ENCODE measurements around the gene NLK.
"Not testable (repeated sequence)": the region's sequence is repeated elsewhere in the genome, so short reads cannot be mapped to it uniquely, and the experiment has no call there.

Gene NLK

DNA sequence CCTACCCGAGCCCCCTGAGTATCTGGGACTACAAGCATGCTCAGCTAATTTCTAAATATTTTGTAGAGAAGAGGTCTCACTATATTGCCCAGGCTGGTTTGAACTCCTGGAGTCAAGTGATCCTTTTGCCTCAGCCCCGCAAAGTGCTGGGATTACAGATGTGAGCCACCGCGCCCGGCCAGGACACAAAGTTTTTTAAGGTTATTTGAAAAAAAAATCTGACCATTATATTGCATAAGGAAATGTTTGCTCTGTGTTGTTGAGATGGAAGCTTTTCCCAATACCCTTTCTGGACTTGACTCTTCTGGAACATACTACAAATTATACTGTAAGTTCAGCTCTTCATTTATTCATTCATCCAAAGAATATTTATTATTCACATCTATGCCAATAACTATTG lies 143.2 kb downstream of the NLK start:
- no peak for TF ChIP-seq POLR2AphosphoS5 (IDR thresholded peaks at IDR 0.05; ENCODE audit: low read depth, low read length)
- no peak for TF ChIP-seq POLR2A (IDR thresholded peaks at IDR 0.05; ENCODE audit: low read depth, low read length)
- no peak for TF ChIP-seq TAF1 (IDR thresholded peaks at IDR 0.05; ENCODE audit: borderline replicate concordance, low read depth, low read length)
- FAIRE-seq (no peak), DNase-seq (ENCODE audit: insufficient read length) (no peak)

DNA sequence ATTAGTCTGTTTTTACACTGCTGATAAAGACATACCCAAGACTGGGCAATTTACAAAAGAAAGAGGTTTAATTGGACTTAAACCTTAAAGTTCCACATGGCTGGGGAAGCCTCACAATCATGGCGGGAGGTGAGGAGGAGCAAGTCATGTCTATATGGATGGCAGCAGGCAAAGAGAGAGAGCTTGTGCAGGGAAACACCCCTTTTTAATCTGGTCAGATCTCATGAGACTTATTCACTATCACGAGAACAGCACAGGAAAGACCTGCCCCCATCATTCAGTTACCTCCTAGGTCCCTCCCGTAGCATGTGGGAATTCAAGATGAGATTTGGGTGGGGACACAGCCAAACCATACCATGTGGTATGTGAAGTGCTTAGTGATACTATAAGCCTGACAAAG lies 144.0 kb downstream of the NLK start:
- FAIRE-seq; DNase-seq (ENCODE audit: insufficient read length): not testable (repeated sequence)

DNA sequence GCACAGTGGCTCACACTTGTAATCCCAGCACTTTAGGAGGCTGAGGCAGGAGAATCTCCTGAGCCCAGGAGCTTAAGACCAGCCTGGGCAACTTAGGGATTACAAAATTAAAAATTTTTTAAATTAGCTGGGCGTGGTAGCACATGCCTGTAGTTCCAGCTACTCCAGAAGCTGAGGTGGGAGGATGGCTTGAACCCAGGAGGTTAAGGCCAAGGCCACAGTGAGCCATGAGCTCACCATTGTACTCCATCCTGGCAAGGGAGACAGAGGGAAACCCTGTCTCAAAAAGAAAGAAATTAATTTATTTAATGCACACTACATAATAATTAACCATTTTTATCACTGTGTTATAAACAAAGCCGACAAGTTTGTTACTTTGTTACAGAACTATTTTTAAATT lies 145.5 kb downstream of the NLK start:
- DNase-seq (ENCODE audit: insufficient read length) (no peak), FAIRE-seq (no peak)
- TF ChIP-seq POLR2A (IDR thresholded peaks at IDR 0.05; ENCODE audit: low read depth, low read length) (no peak), POLR2AphosphoS5 (IDR thresholded peaks at IDR 0.05; ENCODE audit: low read depth, low read length) (no peak), TAF1 (IDR thresholded peaks at IDR 0.05; ENCODE audit: borderline replicate concordance, low read depth, low read length) (no peak)

GRCh38 chr17:28188841-28189263 lies 146.4 kb downstream of the NLK start:
- DNase-seq (ENCODE audit: insufficient read length) (no peak), FAIRE-seq (no peak)
- TF ChIP-seq POLR2A (IDR thresholded peaks at IDR 0.05; ENCODE audit: low read depth, low read length) (no peak), POLR2AphosphoS5 (IDR thresholded peaks at IDR 0.05; ENCODE audit: low read depth, low read length) (no peak), TAF1 (IDR thresholded peaks at IDR 0.05; ENCODE audit: borderline replicate concordance, low read depth, low read length) (no peak)

GRCh38 chr17:28189667-28190066 lies 147.2 kb downstream of the NLK start:
- DNase-seq (ENCODE audit: insufficient read length) (no peak), FAIRE-seq (no peak)
- TF ChIP-seq TAF1 (IDR thresholded peaks at IDR 0.05; ENCODE audit: borderline replicate concordance, low read depth, low read length): no peak
- no peak for TF ChIP-seq POLR2A (IDR thresholded peaks at IDR 0.05; ENCODE audit: low read depth, low read length)
- no peak for TF ChIP-seq POLR2AphosphoS5 (IDR thresholded peaks at IDR 0.05; ENCODE audit: low read depth, low read length)

DNA sequence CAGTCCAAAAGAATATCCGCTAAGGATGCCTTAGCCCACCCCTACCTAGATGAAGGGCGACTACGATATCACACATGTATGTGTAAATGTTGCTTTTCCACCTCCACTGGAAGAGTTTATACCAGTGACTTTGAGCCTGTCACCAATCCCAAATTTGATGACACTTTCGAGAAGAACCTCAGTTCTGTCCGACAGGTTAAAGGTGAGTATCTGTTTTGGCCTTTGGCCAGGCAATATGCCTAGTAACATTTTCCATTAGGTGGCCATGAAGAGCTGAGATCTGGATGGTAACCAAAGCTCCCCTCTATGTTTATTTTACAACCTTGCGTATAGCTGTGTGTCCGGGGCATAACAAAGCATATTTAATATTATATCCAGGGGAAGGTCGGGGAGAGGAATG lies 148.5 kb downstream of the NLK start:
- no peak for DNase-seq (ENCODE audit: insufficient read length)
- no peak for TF ChIP-seq POLR2A (IDR thresholded peaks at IDR 0.05; ENCODE audit: low read depth, low read length)
- TF ChIP-seq TAF1 (IDR thresholded peaks at IDR 0.05; ENCODE audit: borderline replicate concordance, low read depth, low read length): no peak
- FAIRE-seq: no peak

DNA sequence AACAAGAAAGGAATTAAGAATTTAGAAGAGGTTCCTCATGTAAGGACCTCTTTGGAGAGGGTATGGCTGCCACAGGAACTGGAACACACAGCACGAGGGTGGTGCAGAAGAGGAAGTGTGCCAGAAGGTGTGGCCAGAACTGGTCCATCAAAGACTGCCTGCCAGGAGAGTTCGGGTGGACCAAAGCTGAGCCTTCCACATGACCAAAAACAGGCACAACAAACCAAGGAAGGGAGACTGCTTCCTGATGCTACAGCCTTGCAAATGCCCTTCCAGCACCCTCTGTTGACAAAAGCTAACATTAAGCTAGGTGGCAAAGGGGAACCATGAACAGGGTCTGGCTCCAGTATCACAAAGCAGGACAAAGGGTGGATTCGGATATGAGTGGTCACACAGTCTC lies 150.8 kb downstream of the NLK start:
- no peak for TF ChIP-seq POLR2AphosphoS5 (IDR thresholded peaks at IDR 0.05; ENCODE audit: low read depth, low read length)
- TF ChIP-seq POLR2A (IDR thresholded peaks at IDR 0.05; ENCODE audit: low read depth, low read length): no peak
- no peak for TF ChIP-seq TAF1 (IDR thresholded peaks at IDR 0.05; ENCODE audit: borderline replicate concordance, low read depth, low read length)
- DNase-seq (ENCODE audit: insufficient read length): no peak
- FAIRE-seq: no peak

- no peak for TF ChIP-seq POLR2A (IDR thresholded peaks at IDR 0.05; ENCODE audit: low read depth, low read length)
- no peak for TF ChIP-seq TAF1 (IDR thresholded peaks at IDR 0.05; ENCODE audit: borderline replicate concordance, low read depth, low read length)
- TF ChIP-seq POLR2AphosphoS5 (IDR thresholded peaks at IDR 0.05; ENCODE audit: low read depth, low read length): no peak
- DNase-seq (ENCODE audit: insufficient read length): no peak
- FAIRE-seq: no peak
These were observed 151.9 kb downstream of the NLK start for GRCh38 chr17:28194382-28194781.

DNA sequence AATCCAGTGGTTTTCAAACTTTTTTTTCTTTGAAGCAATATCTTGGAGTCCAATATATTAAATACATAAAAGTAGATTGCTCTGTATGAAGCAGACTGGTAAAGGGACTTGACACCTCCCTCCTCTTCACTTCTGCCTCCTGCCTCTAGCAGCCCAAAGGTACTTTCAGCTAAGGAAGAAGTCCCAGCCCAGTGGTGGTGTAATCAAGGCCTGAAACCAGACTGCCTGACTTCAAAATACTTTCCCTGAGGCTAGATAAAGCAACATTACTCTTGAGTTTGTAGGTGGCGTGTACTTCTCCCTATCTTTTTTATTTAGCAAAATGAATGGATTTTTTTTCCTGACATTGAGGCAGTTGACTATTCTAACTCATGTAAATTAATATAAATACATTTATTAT lies 154.2 kb downstream of the NLK start:
- no peak for FAIRE-seq
- no peak for TF ChIP-seq POLR2AphosphoS5 (IDR thresholded peaks at IDR 0.05; ENCODE audit: low read depth, low read length)
- TF ChIP-seq TAF1 (IDR thresholded peaks at IDR 0.05; ENCODE audit: borderline replicate concordance, low read depth, low read length): no peak
- no peak for TF ChIP-seq POLR2A (IDR thresholded peaks at IDR 0.05; ENCODE audit: low read depth, low read length)

GRCh38 chr17:28199115-28199514 lies 156.6 kb downstream of the NLK start:
- no peak for FAIRE-seq

More for the DNA sequence above, 154.2 kb downstream of the NLK start:
- DNase-seq (ENCODE audit: insufficient read length): no peak

GRCh38 chr17:28199728-28200127 lies 157.3 kb downstream of the NLK start:
- no peak for FAIRE-seq
- TF ChIP-seq POLR2A (IDR thresholded peaks at IDR 0.05; ENCODE audit: low read depth, low read length) (no peak), POLR2AphosphoS5 (IDR thresholded peaks at IDR 0.05; ENCODE audit: low read depth, low read length) (no peak), TAF1 (IDR thresholded peaks at IDR 0.05; ENCODE audit: borderline replicate concordance, low read depth, low read length) (no peak)
- no peak for DNase-seq (ENCODE audit: insufficient read length)

More at GRCh38 chr17:28199115-28199514, 156.6 kb downstream of the NLK start:
- no peak for DNase-seq (ENCODE audit: insufficient read length)
- TF ChIP-seq TAF1 (IDR thresholded peaks at IDR 0.05; ENCODE audit: borderline replicate concordance, low read depth, low read length) (no peak), POLR2A (IDR thresholded peaks at IDR 0.05; ENCODE audit: low read depth, low read length) (no peak), POLR2AphosphoS5 (IDR thresholded peaks at IDR 0.05; ENCODE audit: low read depth, low read length) (no peak)

DNA sequence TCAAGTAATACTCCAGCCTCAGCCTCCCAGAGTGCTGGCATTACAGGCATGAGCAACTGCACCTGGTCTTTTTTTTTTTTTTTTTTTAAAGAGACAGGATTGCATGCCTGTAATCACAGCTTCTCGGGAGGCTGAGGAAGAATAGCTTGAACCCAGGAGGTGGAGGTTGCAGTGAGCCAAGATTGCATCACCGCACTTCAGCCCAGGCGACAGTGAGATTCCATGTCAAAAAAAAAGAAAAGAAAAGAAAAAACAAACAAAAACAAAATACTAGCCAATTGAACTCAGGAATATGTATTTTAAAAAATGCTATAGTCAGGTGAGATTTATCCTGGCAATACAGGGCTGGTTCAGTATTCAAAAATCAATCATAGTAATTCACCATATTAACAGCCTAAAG lies 158.8 kb downstream of the NLK start:
- DNase-seq (ENCODE audit: insufficient read length) (no peak), FAIRE-seq (no peak)
- TF ChIP-seq POLR2A (IDR thresholded peaks at IDR 0.05; ENCODE audit: low read depth, low read length) (no peak), POLR2AphosphoS5 (IDR thresholded peaks at IDR 0.05; ENCODE audit: low read depth, low read length) (no peak), TAF1 (IDR thresholded peaks at IDR 0.05; ENCODE audit: borderline replicate concordance, low read depth, low read length) (no peak)

- DNase-seq (ENCODE audit: insufficient read length) (no peak), FAIRE-seq (no peak)
- TF ChIP-seq POLR2AphosphoS5 (IDR thresholded peaks at IDR 0.05; ENCODE audit: low read depth, low read length): no peak
- TF ChIP-seq POLR2A (IDR thresholded peaks at IDR 0.05; ENCODE audit: low read depth, low read length): no peak
- no peak for TF ChIP-seq TAF1 (IDR thresholded peaks at IDR 0.05; ENCODE audit: borderline replicate concordance, low read depth, low read length)
These were observed 161.8 kb downstream of the NLK start for GRCh38 chr17:28204244-28204643.

Measured in GM12892 (cell line).